Occipital lobe (tissue), 2 donors: ENCODE data around the gene TCAP. TPM values are rescaled to one million over a fixed set of nuclear protein-coding genes. Genes with fewer than 3 reads are reported as not detected.

Source experiments
- DNase-seq: peaks from one replicate; lab custom pipeline; 2025; lab: John Stamatoyannopoulos, UW
- total RNA-seq: library from RNA; depleted of rRNA; stranded (reverse); fragments of >200 nt; gene quantifications from one replicate; pipeline ENCODE4 v1.2.3, GENCODE V29; 2014

TCAP gene, protein sequence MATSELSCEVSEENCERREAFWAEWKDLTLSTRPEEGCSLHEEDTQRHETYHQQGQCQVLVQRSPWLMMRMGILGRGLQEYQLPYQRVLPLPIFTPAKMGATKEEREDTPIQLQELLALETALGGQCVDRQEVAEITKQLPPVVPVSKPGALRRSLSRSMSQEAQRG
- 0.47 TPM for total RNA-seq

GRCh38 chr17:39664581-39665561 is at the start of gene TCAP:
Gene TCAP (plus strand): TSS chr17:39665349. CDS start chr17:39665360, 11 bp downstream.
- DNase-seq: no peak

DNA sequence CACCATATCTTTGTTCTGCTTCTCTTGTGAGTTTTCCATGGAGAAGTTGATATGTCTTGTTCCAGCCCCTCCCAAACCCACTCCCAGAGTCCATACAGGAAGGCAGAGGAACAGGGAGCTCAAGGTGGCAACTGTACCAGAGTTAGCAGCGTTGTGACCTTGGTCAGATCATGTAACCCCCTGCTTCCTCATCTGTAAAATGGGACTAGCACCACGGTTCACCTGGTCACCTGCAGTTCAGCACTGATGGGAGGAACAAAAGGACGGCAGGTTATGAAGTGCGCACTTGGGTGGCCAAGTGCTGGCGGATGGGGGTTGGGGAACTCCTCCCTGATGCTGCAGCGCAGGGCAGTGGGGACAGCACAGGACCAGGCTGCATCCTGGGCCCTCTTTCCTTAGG is 49.7 kb upstream of the TCAP start:
- no peak for DNase-seq

DNA sequence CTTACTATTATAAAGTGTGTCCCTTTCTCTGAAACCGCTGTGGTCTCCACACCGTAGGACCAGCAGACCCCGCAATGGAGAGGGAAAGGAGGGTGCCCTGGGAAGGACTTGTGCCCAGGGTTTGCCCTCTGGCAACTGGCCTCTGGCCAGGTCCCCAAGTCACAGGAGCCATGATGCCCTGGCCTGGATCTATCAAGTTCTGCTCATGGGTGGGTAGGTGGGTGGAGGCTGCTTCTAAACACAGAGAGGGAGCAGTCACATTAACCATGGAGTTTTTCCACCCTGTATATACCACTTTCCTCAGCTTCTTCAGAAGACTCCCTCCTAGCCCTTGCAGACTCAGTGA is 48.1 kb upstream of the TCAP start:
- DNase-seq: no peak

- DNase-seq: peak; percentile 41
Observed at GRCh38 chr17:39617446-39618245, 47.5 kb upstream of the TCAP start.

GRCh38 chr17:39618246-39618913 is 46.8 kb upstream of the TCAP start:
- DNase-seq: no peak

DNA sequence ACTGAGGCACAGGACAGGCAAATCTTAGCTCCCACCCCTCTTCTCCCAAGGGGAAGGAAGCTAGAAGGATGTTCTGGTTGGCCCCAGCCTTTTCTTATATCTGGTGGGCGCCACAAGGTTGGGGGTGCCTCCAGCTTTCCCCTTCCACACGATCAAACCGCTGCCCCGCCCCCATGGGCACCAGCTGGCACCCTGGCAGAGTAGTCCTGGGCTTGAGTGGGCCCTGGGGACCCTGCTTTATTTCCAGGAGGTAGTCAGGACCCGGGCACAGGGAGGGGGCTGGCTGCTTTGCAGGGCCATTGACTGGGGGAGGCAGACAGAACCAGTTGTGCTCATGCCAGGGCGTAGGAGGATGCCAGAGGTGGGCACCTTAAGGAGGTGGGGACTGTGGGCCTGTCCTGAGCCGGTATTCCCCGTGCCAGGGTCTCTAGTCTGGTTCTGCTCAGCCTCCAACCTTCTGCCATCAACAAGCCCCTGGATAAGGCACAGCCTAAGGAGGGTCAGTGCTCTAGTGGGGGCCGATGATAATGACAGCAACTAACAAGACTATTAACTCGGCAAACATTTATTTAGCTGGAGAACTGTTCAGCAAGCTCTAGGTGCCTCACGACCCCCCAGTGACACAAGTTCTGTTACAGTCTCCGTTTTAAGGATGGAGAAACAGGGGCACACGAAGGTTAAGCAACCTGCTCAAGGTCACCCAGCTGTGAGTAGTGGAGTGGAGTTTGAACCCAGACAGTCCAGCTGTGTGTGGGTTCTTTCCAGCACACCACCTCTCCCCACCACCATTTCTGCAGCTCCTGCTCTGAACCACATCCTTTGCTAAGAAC is 46.0 kb upstream of the TCAP start:
- DNase-seq: no peak

DNA sequence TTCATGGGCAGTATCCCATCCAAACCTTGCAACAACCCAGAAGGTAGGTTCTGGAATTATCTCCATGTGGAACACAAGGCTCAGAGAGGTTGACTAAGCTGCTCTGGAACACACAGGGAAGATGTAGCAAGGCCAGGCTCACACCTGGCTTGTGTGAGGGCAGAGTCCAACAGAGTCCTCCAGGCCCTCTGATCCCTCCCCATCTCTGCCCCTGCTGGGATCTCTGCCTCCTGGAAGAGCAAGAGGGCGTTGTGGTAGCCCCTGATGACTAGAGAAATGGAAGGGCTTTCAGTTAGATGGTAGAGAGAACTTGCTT is 45.4 kb upstream of the TCAP start:
- no peak for DNase-seq

GRCh38 chr17:39621523-39622379 is 43.4 kb upstream of the TCAP start:
- DNase-seq: peak; percentile 79

DNA sequence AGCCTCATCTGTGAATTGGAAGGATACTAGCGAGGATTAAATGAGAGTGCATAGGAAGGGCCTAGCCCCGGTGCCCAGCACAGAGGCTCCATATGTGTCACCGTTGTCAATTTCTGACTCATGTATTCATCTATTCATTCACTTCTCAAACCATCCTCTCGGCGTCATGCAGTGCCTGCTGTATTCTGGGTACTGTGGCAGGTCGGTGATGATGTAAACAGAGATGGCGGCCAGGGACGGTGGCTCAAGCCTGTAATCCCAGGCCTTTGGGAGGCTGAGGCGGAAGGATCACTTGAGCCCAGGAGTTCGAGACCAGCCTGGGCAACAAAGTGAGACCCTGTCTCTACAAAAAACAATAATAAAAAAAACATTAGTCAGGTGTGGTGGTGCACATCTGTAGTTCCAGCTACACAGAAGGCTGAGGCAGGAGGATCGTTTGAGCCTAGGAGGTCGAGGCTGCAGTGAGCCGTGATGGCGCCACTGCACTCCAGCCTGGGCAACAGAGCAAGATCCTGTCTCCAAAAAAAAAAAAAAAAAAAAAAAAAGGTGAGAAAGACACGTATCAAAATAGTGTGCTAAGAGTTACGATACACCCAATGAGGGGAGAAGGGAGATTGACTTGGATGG is 42.7 kb upstream of the TCAP start:
- no peak for DNase-seq

DNA sequence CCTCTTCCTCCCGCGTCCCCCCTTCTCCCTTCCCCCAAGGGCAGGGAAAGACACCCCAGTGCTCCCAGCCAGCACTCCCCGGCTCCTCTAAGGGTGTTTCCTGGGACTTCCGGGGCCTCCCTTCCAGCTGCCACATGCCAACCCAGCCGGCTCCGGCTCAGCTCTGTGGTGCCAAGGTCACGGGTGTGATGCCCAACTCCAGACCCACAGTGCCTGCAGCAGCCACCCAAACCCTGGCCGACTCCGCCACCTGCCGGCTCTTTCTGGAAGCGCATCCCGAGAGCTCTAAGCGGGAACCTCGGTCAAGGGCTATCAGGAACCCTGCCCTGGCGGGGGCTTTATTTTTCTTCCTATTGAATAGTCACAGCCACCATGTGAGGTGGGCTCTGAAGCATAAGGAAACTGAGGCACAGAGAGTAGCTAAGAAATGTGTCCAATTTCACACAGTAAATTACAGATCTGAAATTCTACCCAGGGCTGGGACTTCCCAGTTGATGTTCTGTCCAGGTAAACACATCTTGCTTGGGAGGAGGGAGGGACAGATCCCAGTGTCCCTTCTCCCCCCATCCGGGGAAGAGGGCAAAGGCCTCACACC is 41.7 kb upstream of the TCAP start:
- DNase-seq: peak; percentile 85

- DNase-seq: no peak
Observed at GRCh38 chr17:39624313-39624712, 40.8 kb upstream of the TCAP start.

GRCh38 chr17:39625198-39625785 is 39.9 kb upstream of the TCAP start:
- DNase-seq: no peak

DNA sequence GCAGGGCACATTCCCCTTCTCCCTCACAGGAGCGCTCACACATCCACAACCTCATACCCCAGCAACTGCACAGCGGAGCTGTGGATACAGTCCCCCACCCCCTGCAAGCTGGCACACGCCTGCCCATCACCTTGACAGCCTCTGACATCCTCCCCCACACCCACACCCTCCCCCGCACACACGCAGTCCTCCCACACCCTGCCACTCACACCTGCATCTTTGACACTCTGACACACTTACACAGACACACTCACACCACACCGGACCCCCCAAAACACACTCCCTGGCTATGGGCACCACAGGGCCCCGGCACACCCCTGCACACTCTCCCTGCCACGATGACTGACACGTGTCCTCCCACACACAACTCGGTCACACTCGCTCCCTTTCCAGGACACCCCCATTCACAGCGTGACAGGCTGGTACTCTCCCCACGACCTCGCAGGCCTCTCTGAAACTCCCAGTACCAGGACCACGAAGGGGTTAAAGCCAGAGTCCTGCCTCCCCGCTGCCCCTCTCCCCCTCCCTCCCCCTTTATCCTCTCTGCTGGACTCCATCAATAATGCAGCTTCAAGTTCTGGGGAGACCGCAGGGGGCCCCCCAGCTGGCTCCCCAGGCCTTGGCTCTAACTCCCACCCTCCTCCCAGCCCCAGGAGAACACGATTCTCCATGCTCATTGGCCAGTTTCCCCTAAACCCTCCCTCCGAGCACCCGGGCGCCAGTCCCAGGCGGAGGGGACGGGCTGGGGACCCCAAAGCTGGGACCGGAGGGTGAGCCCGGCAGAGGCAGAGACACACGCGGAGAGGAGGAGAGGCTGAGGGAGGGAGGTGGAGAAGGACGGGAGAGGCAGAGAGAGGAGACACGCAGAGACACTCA is 38.7 kb upstream of the TCAP start, which contains the start of gene PPP1R1B:
Gene PPP1R1B, plus strand, starts transcription at position 782 of the 876 bp plus-strand sequence. CDS start 441 bp downstream, outside the sequence.
- DNase-seq: no peak

GRCh38 chr17:39627047-39627711 is 38.0 kb upstream of the TCAP start:
- DNase-seq: no peak

- DNase-seq: no peak
Observed at GRCh38 chr17:39627712-39628516, 37.2 kb upstream of the TCAP start.
